ENCODE data around the gene SLC36A2. TPM values are rescaled to one million over a fixed set of nuclear protein-coding genes. Genes with fewer than 3 reads are reported as not detected.

The SLC36A2 gene
- total RNA-seq, 2 donors from 2014 or later = not detected

DNA sequence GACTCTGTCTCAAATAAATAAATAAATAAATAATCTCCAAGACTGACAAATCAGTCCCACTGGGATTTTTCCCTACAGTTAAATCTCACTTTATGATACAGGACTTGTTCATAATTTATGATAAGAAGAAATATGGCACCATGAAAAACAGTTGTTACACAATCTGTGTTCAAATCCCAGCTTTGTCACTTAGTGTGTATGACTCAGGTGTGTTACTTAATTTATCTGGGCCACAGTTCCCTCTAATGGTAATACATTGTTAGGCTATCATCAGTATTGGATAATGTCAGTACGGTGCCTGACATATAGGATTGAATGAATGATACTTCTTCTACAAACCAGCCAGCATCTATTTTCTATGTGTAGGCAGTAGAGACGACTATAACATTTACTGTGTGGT is 66.9 kb downstream of the SLC36A2 start:
- ATAC-seq (ENCODE audit: insufficient number of reproducible peaks, low FRiP score, low read depth) (no peak), DNase-seq (ENCODE audit: low spot score) (no peak)
- H3K4me1 ChIP-seq (ENCODE audit: control insufficient read depth in 1 of 2, low read depth in 2 of 2) = no peaks in the 10 kb centered on the region
- TF ChIP-seq CTCF (IDR thresholded peaks at IDR 0.05) = no peak
- H3K36me3 ChIP-seq = no peaks in the 10 kb centered on the region
- H3K4me3 ChIP-seq = no peak overlapping the region
- no peaks in the 10 kb centered on the region for H3K27me3 ChIP-seq (replicated peaks; ENCODE audit: insufficient read depth)
- no peaks in the 10 kb centered on the region for H3K9me3 ChIP-seq
- no peak overlapping the region for H3K27ac ChIP-seq

DNA sequence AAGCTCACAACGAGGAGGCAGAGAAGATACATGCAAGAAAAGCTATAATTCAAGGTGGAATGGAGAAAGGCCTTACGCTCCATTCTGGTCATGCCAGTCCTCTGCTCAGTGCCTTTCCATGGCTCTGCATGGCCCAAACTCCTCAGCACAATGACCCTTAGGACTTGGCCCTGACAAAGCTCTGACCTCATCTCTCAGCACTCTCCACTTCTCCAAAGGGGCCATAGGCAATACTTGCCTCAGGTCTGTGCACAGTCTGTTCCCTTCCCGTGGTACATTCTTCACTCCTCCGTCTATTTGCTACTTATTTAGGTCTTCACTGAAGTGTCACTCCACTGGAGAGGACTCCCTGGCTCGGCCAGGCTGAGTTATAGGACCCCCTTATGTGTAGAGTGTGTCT is 68.5 kb downstream of the SLC36A2 start:
- DNase-seq (ENCODE audit: low spot score) (no peak), ATAC-seq (ENCODE audit: insufficient number of reproducible peaks, low FRiP score, low read depth) (no peak)
- no peaks in the 10 kb centered on the region for H3K4me1 ChIP-seq (ENCODE audit: control insufficient read depth in 1 of 2, low read depth in 2 of 2)
- H3K4me3 ChIP-seq = no peak overlapping the region
- no peaks in the 10 kb centered on the region for H3K9me3 ChIP-seq
- H3K27me3 ChIP-seq (replicated peaks; ENCODE audit: insufficient read depth) = no peaks in the 10 kb centered on the region
- TF ChIP-seq CTCF (IDR thresholded peaks at IDR 0.05) = no peak
- no peaks in the 10 kb centered on the region for H3K36me3 ChIP-seq
- H3K27ac ChIP-seq = no peak overlapping the region

GRCh38 chr5:151275803-151276202 is 71.6 kb downstream of the SLC36A2 start:
- Histone ChIP-seq H3K36me3 (no peaks in the 10 kb centered on the region), H3K4me3 (no peak overlapping the region), H3K27me3 (replicated peaks; ENCODE audit: insufficient read depth) (no peaks in the 10 kb centered on the region), H3K4me1 (ENCODE audit: control insufficient read depth in 1 of 2, low read depth in 2 of 2) (no peaks in the 10 kb centered on the region), H3K27ac (no peak overlapping the region), H3K9me3 (no peaks in the 10 kb centered on the region)
- no peak for TF ChIP-seq CTCF (IDR thresholded peaks at IDR 0.05)
- ATAC-seq (ENCODE audit: insufficient number of reproducible peaks, low FRiP score, low read depth) (no peak), DNase-seq (ENCODE audit: low spot score) (no peak)

- Histone ChIP-seq H3K36me3 (no peaks in the 10 kb centered on the region), H3K4me1 (ENCODE audit: control insufficient read depth in 1 of 2, low read depth in 2 of 2) (no peaks in the 10 kb centered on the region), H3K4me3 (no peak overlapping the region), H3K27ac (no peak overlapping the region), H3K27me3 (replicated peaks; ENCODE audit: insufficient read depth) (no peaks in the 10 kb centered on the region), H3K9me3 (no peaks in the 10 kb centered on the region)
- ATAC-seq (ENCODE audit: insufficient number of reproducible peaks, low FRiP score, low read depth) = no peak
- DNase-seq (ENCODE audit: low spot score) = no peak
- no peak for TF ChIP-seq CTCF (IDR thresholded peaks at IDR 0.05)
These were observed 72.7 kb downstream of the SLC36A2 start for GRCh38 chr5:151274666-151275065.

DNA sequence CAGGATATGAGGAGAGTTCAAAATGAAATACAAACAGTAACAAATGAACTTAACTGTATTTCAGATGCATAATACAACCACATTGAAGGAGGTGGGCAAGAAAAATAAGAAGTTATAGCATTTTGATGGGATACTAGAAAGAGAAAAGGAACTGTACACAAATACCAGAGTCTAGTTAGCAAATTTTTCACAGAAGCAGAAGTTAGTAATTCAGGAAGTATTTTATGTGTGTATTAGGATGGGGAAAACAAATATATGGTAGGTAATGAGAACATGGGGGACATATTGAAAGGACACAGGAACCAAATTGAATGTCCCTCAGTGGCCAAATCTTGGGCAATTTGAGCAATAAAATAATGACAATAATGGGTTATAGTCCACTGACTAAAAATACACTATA is 76.0 kb downstream of the SLC36A2 start:
- ATAC-seq (ENCODE audit: insufficient number of reproducible peaks, low FRiP score, low read depth) (no peak), DNase-seq (ENCODE audit: low spot score) (no peak)
- Histone ChIP-seq H3K4me3 (no peak overlapping the region), H3K9me3 (no peaks in the 10 kb centered on the region), H3K27ac (no peak overlapping the region), H3K36me3 (peaks cover 13% of the 10 kb centered on the region), H3K27me3 (replicated peaks; ENCODE audit: insufficient read depth) (no peaks in the 10 kb centered on the region), H3K4me1 (ENCODE audit: control insufficient read depth in 1 of 2, low read depth in 2 of 2) (no peaks in the 10 kb centered on the region)
- TF ChIP-seq CTCF (IDR thresholded peaks at IDR 0.05) = no peak

All from thoracic aorta (tissue), 2 donors.